Endothelial cell (in vitro differentiated cells): ENCODE measurements around the gene EFCAB9. TPM values are rescaled to one million over a fixed set of nuclear protein-coding genes. Genes with fewer than 3 reads are reported as not detected.

Source experiments
- DNase-seq: peaks from one replicate; pipeline ENCODE4 v3.0.0; 2021; ENCODE audit warnings: low spot score
- H3K27ac Mint-ChIP-seq: one replicate; pipeline ENCODE4 v1.8.0; 2021; ENCODE audit warnings: mixed read lengths, inconsistent platforms; ENCODE audit not compliant: unreplicated experiment
- H3K27me3 Mint-ChIP-seq: one replicate; pipeline ENCODE4 v1.8.0; 2021; ENCODE audit warnings: mild to moderate bottlenecking, moderate library complexity, mixed read lengths, inconsistent platforms; ENCODE audit not compliant: unreplicated experiment
- H3K36me3 Mint-ChIP-seq: one replicate; pipeline ENCODE4 v1.8.0; 2021; ENCODE audit warnings: mild to moderate bottlenecking, low read depth, mixed read lengths, inconsistent platforms; ENCODE audit not compliant: unreplicated experiment
- H3K4me1 Mint-ChIP-seq: one replicate; pipeline ENCODE4 v1.8.0; 2021; ENCODE audit warnings: mild to moderate bottlenecking, mixed read lengths, inconsistent platforms; ENCODE audit not compliant: unreplicated experiment
- H3K4me3 Mint-ChIP-seq: one replicate; pipeline ENCODE4 v1.8.0; 2021; ENCODE audit warnings: mild to moderate bottlenecking, mixed read lengths, inconsistent platforms; ENCODE audit not compliant: unreplicated experiment
- H3K9me3 Mint-ChIP-seq: one replicate; pipeline ENCODE4 v1.8.0; 2021; ENCODE audit warnings: mixed read lengths, inconsistent platforms; ENCODE audit not compliant: unreplicated experiment
- total RNA-seq: library from RNA; stranded (reverse); fragmentation: NEBNext Ultra II Directional; extraction: Animal tissue kit (Norgen Biotek cat#: 25700); gene quantifications from one replicate; pipeline ENCODE4 v1.2.1, GENCODE V29; 2021; ENCODE audit not compliant: unreplicated experiment
- TF ChIP-seq, protein P1 (sequence below): fragments of 200-600 bp; sonication (generic); IDR thresholded peaks from one replicate; pipeline ENCODE4 v1.5.0; 2021; ENCODE audit warnings: antibody characterized with exemption; ENCODE audit not compliant: unreplicated experiment

The EFCAB9 gene
- total RNA-seq, 1 donor from 2014 or later = not detected

DNA sequence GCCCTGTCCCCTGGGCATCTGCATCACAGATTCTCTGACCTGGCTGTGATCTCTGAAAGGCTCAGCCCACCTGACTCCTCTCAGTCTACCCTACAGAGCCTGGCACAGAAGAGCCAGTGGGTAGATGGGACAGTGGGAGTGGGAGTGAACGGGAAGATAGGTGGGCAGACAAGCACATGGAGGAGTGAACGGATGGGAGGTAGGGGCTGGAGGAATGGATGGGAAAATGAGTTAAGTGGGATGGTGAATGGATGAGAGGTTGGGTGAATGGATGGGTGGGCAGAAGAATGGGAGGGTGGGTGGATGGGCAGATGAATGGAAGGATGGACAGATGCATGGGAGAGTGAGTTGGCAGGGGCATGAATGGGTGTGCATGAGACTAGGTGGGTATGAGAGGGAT lies 24.8 kb upstream of the EFCAB9 start:
- H3K4me3 Mint-ChIP-seq = peak overlapping the region; percentile 25
- peaks cover 22% of the 10 kb centered on the region for H3K4me1 Mint-ChIP-seq
- no peak for DNase-seq
- TF ChIP-seq, protein P1, sequence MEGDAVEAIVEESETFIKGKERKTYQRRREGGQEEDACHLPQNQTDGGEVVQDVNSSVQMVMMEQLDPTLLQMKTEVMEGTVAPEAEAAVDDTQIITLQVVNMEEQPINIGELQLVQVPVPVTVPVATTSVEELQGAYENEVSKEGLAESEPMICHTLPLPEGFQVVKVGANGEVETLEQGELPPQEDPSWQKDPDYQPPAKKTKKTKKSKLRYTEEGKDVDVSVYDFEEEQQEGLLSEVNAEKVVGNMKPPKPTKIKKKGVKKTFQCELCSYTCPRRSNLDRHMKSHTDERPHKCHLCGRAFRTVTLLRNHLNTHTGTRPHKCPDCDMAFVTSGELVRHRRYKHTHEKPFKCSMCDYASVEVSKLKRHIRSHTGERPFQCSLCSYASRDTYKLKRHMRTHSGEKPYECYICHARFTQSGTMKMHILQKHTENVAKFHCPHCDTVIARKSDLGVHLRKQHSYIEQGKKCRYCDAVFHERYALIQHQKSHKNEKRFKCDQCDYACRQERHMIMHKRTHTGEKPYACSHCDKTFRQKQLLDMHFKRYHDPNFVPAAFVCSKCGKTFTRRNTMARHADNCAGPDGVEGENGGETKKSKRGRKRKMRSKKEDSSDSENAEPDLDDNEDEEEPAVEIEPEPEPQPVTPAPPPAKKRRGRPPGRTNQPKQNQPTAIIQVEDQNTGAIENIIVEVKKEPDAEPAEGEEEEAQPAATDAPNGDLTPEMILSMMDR = no peak
- no peaks in the 10 kb centered on the region for H3K9me3 Mint-ChIP-seq
- H3K36me3 Mint-ChIP-seq = peaks cover 16% of the 10 kb centered on the region
- H3K27me3 Mint-ChIP-seq = peaks cover 7% of the 10 kb centered on the region
- H3K27ac Mint-ChIP-seq = no peak overlapping the region

- H3K36me3 Mint-ChIP-seq = peaks cover 16% of the 10 kb centered on the region
- H3K27ac Mint-ChIP-seq = no peak overlapping the region
- H3K9me3 Mint-ChIP-seq = no peaks in the 10 kb centered on the region
- H3K27me3 Mint-ChIP-seq = peaks cover 7% of the 10 kb centered on the region
- no peak for DNase-seq
- no peak overlapping the region for H3K4me3 Mint-ChIP-seq
- peaks cover 30% of the 10 kb centered on the region for H3K4me1 Mint-ChIP-seq
- TF ChIP-seq, protein P1 = no peak
Observed at GRCh38 chr5:172170251-172170701, 23.7 kb upstream of the EFCAB9 start.

DNA sequence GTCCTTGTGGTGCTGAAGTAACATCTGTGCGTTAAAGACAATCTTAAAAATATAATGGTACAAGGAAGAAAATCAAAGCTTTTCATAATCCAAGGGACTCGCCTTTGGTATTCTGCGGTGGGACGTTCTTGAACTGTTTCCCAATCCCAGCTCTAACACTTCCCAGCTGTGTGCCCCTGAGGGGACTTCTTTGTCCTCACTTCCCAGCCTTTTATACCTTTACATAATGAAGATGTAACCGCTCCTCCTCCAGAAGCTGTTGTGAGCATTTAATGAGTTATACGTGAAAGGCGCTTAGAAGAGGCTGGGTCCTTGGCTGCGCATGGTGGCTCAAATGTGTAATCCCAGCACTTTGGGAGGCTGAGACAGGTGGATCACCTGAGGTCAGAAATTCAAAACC lies 22.9 kb upstream of the EFCAB9 start:
- Mint-ChIP-seq H3K27ac (no peak overlapping the region), H3K4me1 (peaks cover 38% of the 10 kb centered on the region)

DNA sequence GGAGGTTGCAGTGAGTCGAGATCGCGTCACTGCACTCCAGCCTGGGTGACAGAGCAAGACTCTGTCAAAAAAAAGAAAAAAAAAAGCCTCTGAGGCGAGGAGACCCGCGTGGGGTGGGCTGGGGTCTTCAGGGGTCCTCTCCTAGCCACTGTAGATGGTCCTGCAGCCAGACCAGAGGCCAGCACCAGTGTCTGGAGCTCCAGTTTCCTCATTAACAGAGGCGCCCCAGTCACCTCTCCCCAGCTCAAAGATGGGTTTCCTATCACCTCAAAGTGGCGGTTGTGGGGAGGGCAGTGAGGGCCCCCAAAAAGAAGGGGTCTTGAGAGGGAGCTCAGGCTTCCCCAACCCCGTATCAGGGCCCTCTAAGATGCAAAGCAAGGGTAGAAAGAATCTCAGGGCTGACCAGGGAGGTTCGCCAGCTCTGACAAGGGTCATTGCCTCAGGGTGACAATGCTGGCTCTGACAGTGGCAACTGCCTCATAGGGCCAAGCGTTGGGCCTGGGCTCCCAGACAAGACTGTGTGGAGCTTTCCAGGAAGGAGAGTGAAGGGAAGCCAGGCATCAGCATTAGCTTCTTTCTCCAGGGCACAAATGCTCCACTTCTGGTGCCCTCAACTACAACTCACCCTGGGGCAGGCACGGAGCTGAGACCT lies 20.9 kb upstream of the EFCAB9 start:
- Mint-ChIP-seq H3K36me3 (peaks cover 16% of the 10 kb centered on the region), H3K27me3 (peaks cover 7% of the 10 kb centered on the region), H3K4me1 (peaks cover 47% of the 10 kb centered on the region), H3K4me3 (no peak overlapping the region), H3K27ac (no peak overlapping the region), H3K9me3 (no peaks in the 10 kb centered on the region)
- TF ChIP-seq, protein P1 = no peak
- no peak for DNase-seq

More for the DNA sequence above, 22.9 kb upstream of the EFCAB9 start:
- H3K4me3 Mint-ChIP-seq = no peak overlapping the region
- H3K36me3 Mint-ChIP-seq = peaks cover 16% of the 10 kb centered on the region
- H3K27me3 Mint-ChIP-seq = peaks cover 7% of the 10 kb centered on the region
- TF ChIP-seq, protein P1 = no peak
- no peaks in the 10 kb centered on the region for H3K9me3 Mint-ChIP-seq
- DNase-seq = no peak

GRCh38 chr5:172173564-172174153 lies 20.3 kb upstream of the EFCAB9 start:
- H3K36me3 Mint-ChIP-seq = peaks cover 16% of the 10 kb centered on the region
- H3K27ac Mint-ChIP-seq = no peak overlapping the region
- H3K4me1 Mint-ChIP-seq = peaks cover 53% of the 10 kb centered on the region
- no peak for DNase-seq
- H3K4me3 Mint-ChIP-seq = no peak overlapping the region
- H3K9me3 Mint-ChIP-seq = no peaks in the 10 kb centered on the region
- peaks cover 7% of the 10 kb centered on the region for H3K27me3 Mint-ChIP-seq
- TF ChIP-seq, protein P1 = no peak
